Fibroblast of peridontal ligament (primary cell): Measurements from ENCODE around the gene IGDCC3.
A peak's percentile ranks its signal among the peaks of the same experiment; 100 is the strongest.

ENCODE experiments used
- DNase-seq: peaks from one replicate; pipeline ENCODE4 v3.0.0-alpha.2; 2010; ENCODE audit errors: extremely low read depth

Gene IGDCC3

DNA sequence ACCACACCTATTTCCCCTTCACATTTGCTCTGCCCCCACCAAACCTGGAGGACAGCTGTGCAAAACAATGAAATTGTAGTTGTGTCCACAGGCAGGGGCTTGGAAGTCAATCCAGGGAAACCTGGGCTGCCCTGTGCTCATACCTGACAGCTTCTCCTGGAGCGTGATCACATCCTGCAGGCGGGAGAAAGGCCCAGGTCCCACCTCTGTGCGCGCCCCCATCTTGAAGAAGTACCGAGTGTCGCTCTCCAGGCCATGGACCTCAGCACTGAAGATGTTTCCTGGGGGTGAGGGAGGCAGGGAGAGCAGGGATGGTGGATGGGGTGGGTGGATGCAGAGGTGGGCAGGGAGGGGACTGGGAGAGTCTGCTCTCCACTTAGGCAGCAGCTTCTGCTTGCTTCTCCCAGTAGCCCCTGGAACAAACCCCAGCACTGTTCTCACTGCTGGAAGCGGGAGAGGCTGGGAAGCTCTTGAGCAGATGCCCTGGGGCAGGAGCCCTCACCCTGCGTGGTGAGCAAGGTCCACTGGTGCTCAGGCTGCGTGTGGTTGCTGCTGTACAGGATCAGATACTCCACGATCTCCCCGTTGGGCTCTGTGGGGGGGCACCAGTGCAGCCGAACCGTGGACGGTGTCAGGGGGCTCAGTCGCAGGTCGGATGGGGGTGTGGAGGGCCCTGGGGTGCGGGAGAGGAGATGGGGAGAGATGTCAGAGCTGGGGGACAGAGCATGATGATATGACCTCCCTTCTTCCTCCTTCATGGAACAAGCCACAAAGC, 10.7 kb upstream of the IGDCC3 start:
- DNase-seq, result no peak

DNA sequence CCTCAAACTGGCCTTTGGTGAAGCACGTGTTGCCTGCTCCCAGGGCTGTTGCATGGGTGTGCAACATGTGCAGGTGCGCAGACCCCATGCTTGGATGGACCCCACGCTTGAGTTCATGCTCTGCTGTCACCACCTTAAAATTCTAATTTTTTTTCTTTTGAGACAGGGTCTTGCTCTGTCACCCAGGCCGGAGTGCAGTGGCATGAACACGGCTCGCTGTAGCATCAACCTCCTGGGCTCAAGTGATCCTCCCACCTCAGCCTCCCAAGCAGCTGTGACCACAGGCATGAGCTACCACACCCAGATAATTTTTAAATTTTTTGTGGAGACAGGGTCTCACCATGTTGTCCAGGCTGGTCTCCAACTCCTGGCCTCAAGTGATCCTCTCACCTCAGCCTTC, 9.1 kb upstream of the IGDCC3 start:
- DNase-seq, result no peak

DNA sequence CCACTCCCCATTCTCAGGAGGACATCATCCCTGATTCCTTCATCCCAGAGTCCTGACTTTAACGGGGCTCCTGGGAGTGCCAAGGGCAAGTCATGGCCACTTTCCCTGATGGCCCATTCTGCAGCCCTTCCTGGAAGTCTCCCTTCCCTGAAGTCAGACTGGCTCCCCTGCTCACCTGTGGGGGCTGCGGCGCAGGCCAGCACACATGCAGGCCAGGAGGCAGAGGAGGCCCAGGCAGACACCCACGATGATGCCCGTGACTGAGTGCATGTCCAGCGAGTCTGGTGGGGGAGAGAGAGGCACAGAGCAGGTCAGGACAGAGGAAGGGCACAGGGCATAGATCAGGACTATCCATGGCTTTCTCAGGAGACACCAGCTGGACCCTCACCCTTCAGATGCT, 8.6 kb upstream of the IGDCC3 start:
- no peak for DNase-seq

DNA sequence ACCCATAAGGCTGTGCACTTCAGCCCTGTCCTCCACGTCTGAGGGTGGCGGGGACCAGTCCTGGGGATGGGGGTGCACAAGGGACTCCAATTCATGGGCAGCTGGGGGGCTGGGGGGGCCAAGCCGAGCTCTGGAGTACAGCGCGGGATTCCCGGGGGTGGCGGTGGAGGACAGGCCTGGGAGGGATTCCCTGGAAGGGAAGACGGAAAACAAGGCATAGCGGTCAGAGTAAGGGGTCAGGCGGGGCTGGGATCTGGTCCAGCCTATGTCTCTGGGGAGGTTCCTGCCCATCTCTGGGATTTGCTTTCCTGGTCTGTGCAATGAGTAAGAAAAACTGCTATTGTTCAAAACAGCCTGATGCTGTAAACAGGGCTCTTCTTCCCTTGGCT, 8.1 kb upstream of the IGDCC3 start:
- peak; percentile 51 for DNase-seq

DNA sequence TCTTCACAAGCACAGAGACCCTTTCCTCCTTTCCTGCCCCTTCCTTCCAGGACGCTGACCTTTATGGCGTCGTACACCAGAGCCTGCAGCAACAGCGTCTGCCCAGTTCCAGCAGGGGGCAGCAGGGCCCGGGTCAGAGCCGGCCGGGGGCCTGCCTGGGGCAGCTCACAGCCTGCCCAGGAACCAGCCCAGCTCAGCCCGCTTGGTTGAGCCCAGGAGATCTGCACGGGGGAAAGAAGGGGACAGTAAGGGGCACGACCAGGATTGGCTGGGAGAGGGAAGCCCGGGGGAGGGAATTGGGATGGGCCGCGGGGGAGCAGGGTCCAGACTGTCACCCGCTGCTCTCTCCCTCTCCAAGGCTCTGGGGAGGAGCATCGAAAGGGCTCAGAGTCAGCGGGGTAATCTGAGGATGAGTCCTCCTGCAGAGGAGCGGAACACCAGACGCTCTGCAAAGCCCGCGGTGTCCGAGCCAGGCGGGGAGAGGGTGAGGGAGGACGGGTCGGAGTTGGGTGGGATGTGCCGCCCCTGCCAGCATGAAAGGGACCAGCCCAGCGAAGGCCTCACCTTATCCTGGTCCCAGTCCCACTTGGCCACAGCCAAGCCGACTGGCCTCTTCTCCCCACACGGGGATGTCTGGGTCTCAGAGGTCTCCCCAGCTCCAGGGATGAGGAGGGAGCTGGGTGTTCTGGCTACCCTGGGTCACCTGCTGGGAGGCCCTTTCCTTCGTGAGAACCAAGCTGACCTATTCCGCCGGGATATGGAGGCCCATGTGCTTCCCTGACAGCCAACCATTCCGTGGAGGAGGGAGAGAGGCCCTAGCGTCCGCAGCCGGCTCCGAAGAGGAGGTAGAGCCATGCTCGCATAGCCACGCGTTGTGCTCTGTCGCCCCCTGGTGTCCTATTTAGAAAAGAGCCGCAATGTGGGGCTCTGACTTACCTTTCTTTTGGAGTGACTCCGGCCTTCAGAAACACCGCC, 7.4 kb upstream of the IGDCC3 start:
- peak; percentile 78 for DNase-seq

DNA sequence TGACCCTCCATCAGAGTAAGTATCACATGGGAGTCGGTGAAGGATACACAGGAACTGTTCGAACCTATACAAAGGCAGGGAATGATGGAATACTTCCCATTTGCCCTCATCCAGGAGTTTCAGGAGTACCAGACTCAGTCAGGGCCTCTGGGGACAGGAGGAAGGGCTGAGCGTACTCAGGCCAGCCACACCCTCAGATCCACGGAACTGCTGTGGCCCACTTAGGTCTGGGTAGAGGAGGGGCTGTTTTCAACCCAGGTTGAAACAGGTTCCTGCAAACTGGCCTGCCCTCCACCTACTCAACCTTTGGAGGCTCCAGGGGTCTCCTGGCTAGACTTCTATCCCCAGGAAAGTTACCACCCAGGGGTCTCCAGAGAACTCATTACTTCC, 6.7 kb upstream of the IGDCC3 start:
- no peak for DNase-seq

DNA sequence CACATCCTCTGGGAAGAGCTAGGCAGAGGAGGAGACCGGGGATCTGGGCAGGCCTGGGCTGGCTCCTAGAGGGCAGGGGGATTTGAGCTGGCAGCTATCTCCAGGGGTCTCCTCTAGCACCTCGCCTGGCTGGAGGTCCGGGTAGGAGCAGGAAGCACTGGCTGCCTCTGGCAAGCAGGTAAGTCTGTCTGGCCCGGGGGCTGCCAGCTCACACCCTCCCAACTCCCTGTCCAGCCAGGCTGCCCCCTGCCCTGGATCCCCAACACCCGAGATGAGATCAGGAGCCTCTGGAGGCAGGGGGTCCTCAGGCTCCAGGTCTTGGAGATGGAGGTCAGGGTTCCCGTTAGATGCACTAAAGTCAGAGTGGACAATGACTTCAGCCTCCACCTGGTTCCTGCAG, 6.2 kb upstream of the IGDCC3 start:
- DNase-seq, result no peak

DNA sequence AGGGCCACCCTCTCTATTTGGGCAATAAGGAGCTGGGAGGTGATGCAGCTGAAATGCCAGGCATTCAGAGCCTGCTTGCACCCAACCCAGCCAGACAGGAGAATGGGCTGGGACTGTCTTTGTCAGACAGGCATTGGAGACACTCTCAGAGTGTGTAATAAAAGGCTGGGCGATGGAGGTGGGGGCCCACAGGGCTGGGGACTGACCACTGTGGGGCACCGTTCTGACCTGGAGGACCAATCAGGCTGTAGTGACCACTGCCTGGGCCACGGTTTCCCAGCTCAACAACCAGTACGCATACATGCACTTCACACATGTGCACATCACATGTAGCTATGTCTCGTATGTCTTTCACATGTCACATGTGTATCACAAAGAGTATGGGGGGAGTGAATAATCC, 5.7 kb upstream of the IGDCC3 start:
- no peak for DNase-seq

DNA sequence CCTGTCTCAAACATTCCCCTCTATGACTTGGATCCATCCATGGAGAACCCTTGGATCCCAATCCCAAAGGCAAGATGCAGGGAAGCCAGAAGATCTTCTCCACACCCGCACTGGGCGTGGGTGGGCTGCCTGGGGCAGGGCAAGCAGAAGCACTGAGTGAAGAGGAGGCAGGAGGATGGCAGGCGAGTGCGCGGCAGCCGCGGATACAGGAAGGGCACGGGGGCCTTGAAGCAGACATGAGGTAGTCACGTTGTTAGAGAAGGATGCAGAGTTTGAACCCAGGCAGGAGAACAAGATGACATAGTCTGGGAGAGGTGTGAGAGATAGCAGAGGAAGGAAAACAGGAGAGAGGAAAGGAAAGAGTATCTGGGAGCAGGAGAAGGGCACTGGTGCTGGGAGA, 5.1 kb upstream of the IGDCC3 start:
- DNase-seq, result no peak

DNA sequence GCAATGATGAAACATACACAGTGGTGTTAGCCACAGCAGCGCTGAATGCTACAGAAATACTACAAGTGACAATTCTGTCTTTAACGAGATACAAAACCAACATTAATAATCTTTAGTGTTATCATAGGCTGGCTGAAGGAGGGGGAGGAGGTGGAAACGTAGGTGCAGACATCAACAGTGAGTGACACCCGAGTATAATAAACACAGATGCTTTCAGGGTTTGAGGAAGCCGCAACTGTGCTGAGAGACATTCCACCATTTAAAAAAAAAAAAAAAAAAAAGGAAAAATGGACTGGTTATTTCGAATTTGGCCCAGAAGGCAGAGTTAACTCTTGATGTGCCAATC, 4.3 kb upstream of the IGDCC3 start:
- DNase-seq, result no peak

DNA sequence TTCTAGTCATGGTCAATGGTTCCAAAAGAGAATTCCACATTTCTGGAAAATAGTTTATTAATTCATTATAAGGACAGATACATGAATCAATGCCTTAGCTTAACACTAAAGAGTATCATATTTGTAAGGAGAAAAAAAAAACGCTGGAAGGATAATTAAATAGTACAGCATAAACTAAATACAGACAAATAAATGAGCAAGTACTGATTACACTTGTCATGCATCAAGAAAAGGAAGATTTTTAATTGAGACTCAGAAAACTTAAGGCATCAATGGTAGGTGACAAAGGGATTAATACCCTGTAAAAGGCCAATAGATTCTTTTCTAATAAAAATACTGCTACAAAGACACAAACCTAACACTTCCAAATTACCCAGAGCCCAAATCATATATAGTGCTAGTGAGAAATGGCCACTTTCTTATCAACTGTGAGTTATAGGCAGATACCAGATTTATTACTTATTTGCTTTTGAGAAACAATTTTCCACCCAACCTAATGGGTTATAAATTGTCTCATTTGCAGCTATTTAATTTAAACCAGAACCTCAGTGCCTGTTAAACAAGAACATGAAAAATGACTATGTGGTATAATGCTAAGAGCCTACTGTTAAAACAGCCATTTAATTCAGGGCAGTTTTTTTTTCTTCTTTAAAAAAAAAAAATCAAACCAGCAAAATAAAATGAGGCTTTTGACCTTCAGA, 3.8 kb upstream of the IGDCC3 start:
- no peak for DNase-seq

DNA sequence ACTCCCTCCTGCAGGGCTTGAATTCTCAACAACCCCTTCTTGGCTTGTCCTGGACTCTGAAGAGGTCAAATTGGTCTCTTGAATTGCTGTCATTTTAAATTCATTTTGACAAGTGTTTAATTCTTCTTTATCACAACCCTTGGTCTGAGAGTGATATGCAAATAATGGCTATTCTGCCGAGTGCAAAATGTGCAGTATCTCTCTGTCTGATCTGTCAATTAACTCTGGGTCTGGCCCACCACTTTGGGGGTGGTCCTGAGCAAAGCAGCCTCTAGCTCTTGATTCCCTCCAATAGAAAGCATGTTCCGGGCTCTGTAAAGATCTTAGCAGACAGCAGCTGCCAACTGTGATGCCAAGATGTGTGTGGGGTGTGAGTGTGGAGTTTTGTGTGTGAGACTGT, 2.2 kb upstream of the IGDCC3 start:
- DNase-seq, result no peak

DNA sequence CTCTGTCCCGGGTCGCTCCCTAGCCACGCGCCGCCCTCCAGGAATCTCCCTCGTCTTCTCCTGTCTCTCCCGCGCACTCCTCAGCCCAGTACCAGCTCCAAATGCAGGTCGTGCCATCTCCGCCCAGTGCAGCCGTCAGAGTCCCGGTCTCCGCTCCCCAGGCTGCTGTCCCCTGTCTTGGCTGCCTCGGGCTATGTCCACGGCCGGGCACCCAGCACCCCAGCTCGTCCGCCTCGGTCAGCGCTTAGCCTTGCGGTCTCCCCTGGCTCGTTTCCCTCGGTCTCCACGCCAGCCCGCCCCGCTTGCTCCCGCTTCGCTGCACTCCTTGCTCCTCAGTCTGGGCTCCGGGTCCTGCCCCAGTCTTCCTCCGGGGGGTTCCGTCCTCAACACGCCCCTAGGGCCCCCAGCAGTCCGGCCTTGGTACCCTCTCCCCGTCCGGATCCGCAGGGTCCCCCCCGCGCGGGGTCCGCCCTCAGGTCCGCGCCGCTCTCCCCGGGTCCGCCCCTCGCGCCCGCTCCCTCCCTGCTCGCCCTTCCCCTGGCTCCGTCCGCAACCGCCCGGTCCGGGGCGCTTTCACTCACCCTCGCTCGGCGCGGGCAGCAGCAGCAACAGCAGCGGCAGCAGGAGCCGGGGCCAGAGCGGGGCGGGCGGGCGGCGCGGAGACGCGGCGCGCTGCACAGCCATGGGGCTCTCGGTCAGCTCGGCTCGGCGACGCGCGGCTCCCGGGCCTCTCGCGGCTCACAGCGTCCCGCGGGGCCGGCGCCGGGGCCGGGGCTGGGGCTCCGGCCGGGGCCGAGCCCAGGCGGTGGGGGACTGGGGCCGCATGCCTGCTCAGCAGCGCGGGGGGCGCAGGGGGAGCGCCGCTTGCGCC, 462 bp downstream of the IGDCC3 start:
- DNase-seq, result no peak

DNA sequence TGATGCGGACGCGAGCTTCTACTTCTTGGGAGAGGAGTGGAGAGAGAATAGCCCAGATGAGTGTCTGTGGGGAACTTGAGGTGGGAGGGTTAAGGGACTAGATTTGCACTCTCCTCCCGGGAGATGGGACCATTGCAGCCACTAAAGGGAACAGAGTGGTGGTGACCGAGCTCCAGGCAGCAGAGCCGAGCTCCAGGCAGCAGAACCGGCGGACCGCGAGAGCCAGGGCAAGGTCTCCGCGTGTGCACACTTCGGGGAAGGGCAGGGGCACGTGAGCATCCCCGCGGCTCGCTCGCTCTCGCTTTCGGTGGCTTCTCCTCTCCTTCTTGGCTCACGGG, 1.1 kb downstream of the IGDCC3 start:
- peak; percentile 6 for DNase-seq

DNA sequence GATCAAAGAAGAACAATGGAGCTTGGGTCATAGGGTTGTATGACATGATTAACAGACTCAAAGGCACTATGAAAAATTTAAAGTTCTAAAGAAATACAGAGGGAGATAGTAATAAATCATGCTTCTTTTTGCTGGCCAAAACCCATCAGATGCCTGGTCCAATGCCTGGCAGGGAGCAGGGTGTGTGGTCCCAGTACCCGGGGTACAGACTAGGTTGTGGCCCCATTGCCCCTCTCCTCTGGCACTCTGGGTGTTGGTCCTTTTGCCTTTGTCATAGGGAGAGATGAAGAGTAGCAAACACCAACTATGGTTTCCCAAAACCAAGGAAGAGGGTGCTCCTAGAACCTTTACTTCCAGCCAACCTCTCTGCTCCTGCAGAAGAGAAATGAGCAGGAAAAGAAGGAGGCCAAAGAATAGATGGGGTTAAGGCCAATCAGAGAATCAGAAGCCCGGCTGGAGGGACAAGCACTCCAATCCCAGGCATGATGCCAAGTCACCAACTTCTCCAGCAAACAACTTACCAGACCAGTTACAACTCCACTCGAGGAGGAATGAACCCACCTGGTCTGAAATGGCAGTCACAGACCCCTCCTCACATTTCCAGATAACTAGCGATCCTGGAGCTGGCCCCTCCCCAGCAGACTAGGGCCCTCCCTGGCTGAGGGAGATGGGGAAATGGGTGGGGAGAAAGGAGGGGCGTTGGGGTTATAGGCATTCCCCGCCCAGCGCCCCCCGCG, 1.8 kb downstream of the IGDCC3 start:
- DNase-seq, result no peak

DNA sequence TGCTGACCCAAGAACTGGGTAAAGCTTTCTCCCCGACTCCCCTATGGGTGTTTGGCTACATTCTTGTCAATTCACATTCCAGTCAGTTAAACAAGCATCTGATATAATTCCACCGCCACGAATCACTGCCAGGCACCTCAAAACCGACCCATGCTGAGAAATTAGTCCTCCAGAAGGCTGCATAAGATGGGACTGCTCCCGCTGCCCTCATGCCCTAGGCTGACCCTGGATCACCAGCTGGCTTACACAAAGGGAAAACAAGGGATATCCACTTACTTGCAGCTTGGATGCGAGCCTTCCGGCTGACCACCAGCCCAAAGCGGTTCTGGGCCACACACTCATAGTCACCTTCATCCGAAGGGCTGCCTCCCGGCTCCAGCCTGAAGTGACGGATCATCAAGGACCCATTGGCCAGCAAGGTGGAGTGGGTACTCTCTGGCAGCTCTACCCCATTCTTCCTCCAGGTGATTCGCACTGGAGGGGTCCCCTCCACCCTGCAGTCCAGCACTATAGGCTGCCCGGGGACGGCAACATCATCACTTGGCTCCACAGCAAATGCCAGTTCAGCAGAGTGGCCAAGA, 2.9 kb downstream of the IGDCC3 start:
- no peak for DNase-seq

DNA sequence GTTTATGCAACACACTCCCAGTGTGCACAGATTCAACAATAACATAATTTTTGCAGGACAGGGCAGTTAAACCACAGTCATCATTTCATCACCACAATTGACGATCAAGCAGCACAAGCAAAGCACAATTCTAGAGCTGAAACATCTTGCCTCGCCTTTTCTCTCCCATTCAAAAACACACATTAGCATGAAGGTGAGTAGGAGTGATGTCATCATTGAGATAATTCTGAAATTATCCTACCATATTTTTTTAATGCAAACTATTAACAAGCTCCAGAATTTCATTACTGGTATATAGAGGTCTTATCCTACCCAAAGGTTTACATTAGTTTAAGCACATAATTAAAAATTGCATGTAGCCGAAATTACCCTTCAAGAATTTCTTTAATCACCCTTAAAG, 3.5 kb downstream of the IGDCC3 start:
- no peak for DNase-seq

DNA sequence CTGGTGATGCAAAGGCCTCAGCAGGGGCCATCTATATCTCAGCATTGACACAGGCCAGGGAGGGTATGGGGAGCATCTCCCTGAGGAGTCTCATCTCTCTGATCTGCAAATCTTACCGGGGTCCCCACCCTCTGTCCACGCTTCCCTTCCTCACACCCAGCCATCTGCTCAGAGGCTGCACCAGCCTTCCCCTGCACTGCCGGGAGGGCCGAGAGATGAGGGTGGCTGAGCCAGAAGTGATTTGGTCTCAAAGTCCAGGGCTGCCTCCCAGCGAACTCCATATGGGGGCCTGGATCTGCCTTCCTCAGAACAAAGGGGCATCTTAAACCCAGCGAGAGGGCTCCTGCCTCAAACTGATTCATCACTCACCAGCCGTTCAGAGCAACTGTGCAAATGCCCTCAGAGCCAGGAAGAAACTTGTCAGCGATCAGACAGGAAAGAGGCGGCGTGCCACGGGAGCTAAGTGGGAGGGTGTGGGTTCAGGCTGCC, 4.6 kb downstream of the IGDCC3 start:
- DNase-seq, result no peak

DNA sequence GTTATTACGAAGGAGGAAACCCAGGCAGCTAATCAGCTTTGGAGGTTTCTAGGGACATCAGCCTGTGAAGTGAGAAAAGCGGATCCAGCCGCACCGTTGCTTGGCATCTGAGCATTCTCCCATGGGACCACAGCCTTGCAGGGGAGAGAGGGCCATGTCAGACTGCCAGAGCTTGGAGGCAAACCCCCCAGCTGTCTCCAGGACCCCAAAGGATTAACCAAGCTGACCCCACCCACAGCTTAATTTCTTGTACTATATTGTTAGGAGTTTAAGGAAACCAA, 5.1 kb downstream of the IGDCC3 start:
- DNase-seq, result no peak

DNA sequence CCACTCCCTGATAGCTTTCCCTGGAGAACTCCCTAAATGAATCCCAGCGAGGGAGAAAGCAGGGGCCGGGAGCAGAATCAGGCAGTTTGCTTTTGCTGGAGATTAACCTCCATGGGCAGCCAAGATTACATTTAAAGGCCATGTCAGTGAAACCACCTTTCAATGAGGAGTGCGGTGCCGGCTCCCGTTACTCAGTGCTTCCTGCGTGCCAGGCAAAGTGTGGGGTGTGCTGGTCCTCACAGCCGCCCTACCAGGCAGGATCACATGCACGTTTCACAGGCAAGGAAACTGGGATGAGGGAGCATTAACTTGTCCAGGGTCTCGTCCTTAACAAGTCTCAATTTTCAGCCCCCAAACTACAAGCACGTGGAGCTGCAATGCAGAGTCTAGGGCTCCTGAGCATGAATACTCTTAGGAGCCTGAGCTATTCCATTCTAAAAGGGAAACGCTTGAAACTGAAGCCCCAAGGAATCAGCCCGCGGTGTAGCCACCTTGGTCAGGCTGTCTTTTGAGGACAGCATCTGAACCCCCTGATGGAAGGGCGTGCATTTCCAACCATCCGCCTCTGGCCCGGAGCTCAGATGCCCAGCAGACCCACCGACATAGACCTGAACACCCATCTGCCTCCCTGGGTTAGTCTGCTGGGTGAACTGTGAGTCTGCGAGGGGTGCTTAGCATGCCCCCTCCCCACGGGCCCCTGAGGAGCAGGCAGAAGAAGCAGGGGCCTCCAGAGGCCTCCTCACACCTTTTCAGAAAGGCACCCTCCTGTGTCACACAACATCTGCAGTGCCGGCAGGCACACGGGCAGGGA, 5.6 kb downstream of the IGDCC3 start:
- no peak for DNase-seq
